HG02938 (cell line): ENCODE measurements around the gene PUS10.
"Not testable (repeated sequence)": the region's sequence is repeated elsewhere in the genome, so short reads cannot be mapped to it uniquely, and the experiment has no call there.

Source experiments
- ATAC-seq: cut with Tn5 transposase; IDR thresholded peaks from one replicate; pipeline ENCODE4 v1.9.1; 2021; ENCODE audit warnings: mild to moderate bottlenecking, moderate library complexity; ENCODE audit not compliant: unreplicated experiment

PUS10 gene

GRCh38 chr2:61012303-61012702, 5.8 kb downstream of the PUS10 start:
- not testable (repeated sequence) for ATAC-seq

- ATAC-seq, result no peak
Measured at GRCh38 chr2:61011678-61012077, 6.4 kb downstream of the PUS10 start.

GRCh38 chr2:61009355-61009754, 8.7 kb downstream of the PUS10 start:
- no peak for ATAC-seq

- ATAC-seq, result no peak
Measured at GRCh38 chr2:61006486-61007105, 11.5 kb downstream of the PUS10 start.

GRCh38 chr2:61005736-61006135, 12.3 kb downstream of the PUS10 start:
- ATAC-seq, result no peak

GRCh38 chr2:60998628-60999545, 19.2 kb downstream of the PUS10 start:
- peak; percentile 75 for ATAC-seq

- no peak for ATAC-seq
Measured at GRCh38 chr2:60994131-60994530, 23.9 kb downstream of the PUS10 start.

- ATAC-seq, result peak; percentile 99
Measured at GRCh38 chr2:60992985-60993392, 25.1 kb downstream of the PUS10 start.

GRCh38 chr2:60991644-60992043, 26.4 kb downstream of the PUS10 start:
- ATAC-seq, result no peak

- ATAC-seq, result no peak
Measured at GRCh38 chr2:60989259-60989658, 28.8 kb downstream of the PUS10 start.

- not testable (repeated sequence) for ATAC-seq
Measured at GRCh38 chr2:60987656-60988055, 30.4 kb downstream of the PUS10 start.

- no peak for ATAC-seq
Measured at GRCh38 chr2:60987041-60987440, 31.0 kb downstream of the PUS10 start.

GRCh38 chr2:60984720-60985119, 33.3 kb downstream of the PUS10 start:
- no peak for ATAC-seq

- not testable (repeated sequence) for ATAC-seq
Measured at GRCh38 chr2:60982066-60982465, 36.0 kb downstream of the PUS10 start.

- no peak for ATAC-seq
Measured at GRCh38 chr2:60980071-60980815, 37.8 kb downstream of the PUS10 start.

- no peak for ATAC-seq
Measured at GRCh38 chr2:60979231-60979630, 38.8 kb downstream of the PUS10 start.

GRCh38 chr2:60977562-60977895, 40.5 kb downstream of the PUS10 start:
- no peak for ATAC-seq

GRCh38 chr2:60976875-60977561, 41.0 kb downstream of the PUS10 start:
- peak; percentile 59 for ATAC-seq

- no peak for ATAC-seq
Measured at GRCh38 chr2:60976256-60976850, 41.7 kb downstream of the PUS10 start.

- ATAC-seq, result no peak
Measured at GRCh38 chr2:60974652-60975051, 43.4 kb downstream of the PUS10 start.

- ATAC-seq, result no peak
Measured at GRCh38 chr2:60973705-60974104, 44.4 kb downstream of the PUS10 start.
